Lung (tissue), 12 donors: ENCODE data around the gene EHMT2. TPM values are rescaled to one million over a fixed set of nuclear protein-coding genes. Genes with fewer than 3 reads are reported as not detected.

Experiments used
- ATAC-seq: fragments of 200-7000 bp; cut with Tn5 transposase; one replicate; pipeline ENCODE4 v1.9.1; 2020; ENCODE audit warnings: moderate number of reproducible peaks; ENCODE audit not compliant: insufficient read depth, low FRiP score
- DNase-seq, 3 donors: peaks; one replicate each; pipeline ENCODE4 v3.0.0-alpha.2; 2013 to 2017
- H3K27ac ChIP-seq, 2 donors: one replicate each; pipeline ENCODE4 v1.5.1; 2013; ENCODE audit warnings: mild to moderate bottlenecking in 2 of 2, moderate library complexity in 2 of 2, control low read depth in 1 of 2, inconsistent platforms in 1 of 2, low read depth in 1 of 2, low read length in 1 of 2
- H3K27me3 ChIP-seq, 3 donors: one replicate each; pipeline ENCODE4 v1.5.1; 2013; ENCODE audit warnings: low read length in 2 of 3; ENCODE audit not compliant: control insufficient read depth in 3 of 3, insufficient read depth in 3 of 3
- H3K36me3 ChIP-seq, 4 donors: one replicate each; pipeline ENCODE4 v1.5.1; 2013; ENCODE audit warnings: low read length in 4 of 4, mild to moderate bottlenecking in 1 of 4, moderate library complexity in 1 of 4; ENCODE audit not compliant: control insufficient read depth in 4 of 4, insufficient read depth in 4 of 4
- H3K4me1 ChIP-seq, 5 donors: one replicate each; pipeline ENCODE4 v1.5.1; 2013; ENCODE audit warnings: low read length in 5 of 5, mild to moderate bottlenecking in 2 of 5, moderate library complexity in 1 of 5; ENCODE audit not compliant: control insufficient read depth in 5 of 5, insufficient read depth in 5 of 5
- H3K4me3 ChIP-seq: one replicate; pipeline ENCODE4 v1.5.1; 2013; ENCODE audit warnings: mild to moderate bottlenecking, control low read depth, moderate library complexity
- H3K9ac ChIP-seq, 2 donors: one replicate each; pipeline ENCODE4 v1.5.1; 2013; ENCODE audit warnings: low read length in 2 of 2, control low read depth in 1 of 2; ENCODE audit not compliant: insufficient read depth in 1 of 2
- H3K9me3 ChIP-seq, 4 donors: one replicate each; pipeline ENCODE4 v1.5.1; 2013; ENCODE audit warnings: low read length in 3 of 4, mild to moderate bottlenecking in 1 of 4, moderate library complexity in 1 of 4; ENCODE audit not compliant: control insufficient read depth in 4 of 4, insufficient read depth in 3 of 4
- CTCF ChIP-seq: IDR thresholded peaks from 2 replicates; pipeline ENCODE4 v1.5.1; 2012; ENCODE audit warnings: mild to moderate bottlenecking; ENCODE audit errors: control extremely low read depth, extremely low read depth
- WGBS, 2 donors: extraction: QIAGEN DNeasy Blood & Tissue Kit; methylation state at CpG; one replicate each; pipeline ENCODE4 v1.1.7; 2013; 5-methylcytosine and 5-hydroxymethylcytosine counted together
- polyA plus RNA-seq, 2 donors: library from polyadenylated mRNA; stranded (reverse); fragments of 200-250 nt; gene quantifications; one replicate each; pipeline ENCODE4 v1.2.1, GENCODE V29; 2013
- total RNA-seq, 2 donors: library from RNA; depleted of rRNA in 1 of 2; stranded (reverse); fragments of >200 nt in 1 of 2; gene quantifications; one replicate each; pipeline ENCODE4 v1.2.1, GENCODE V29; 2014 to 2021
- donor health status: control.
- donor health status: control.
- donor health status: Bipolar disorder and iron deficiency.
- donor health status: healthy.
- donor health status: DM: yes; HTN: yes; CAD: no.

Gene EHMT2
- total and polyA plus RNA-seq, 4 donors, result 21.2 to 43.4 (median 34.8) TPM

- H3K27me3 ChIP-seq, result no peaks in the 10 kb centered on the region
- no peaks in the 10 kb centered on the region for H3K9me3 ChIP-seq
- TF ChIP-seq CTCF, result no peak
- ATAC-seq, result no peak
- H3K9ac ChIP-seq, result no peak overlapping the region
- no peaks in the 10 kb centered on the region for H3K36me3 ChIP-seq
- 76 to 84% methylated on average over 6 of the region's 6 CpGs for WGBS, 2 donors
- H3K4me3 ChIP-seq, result no peak overlapping the region
- no peak for DNase-seq
- H3K27ac ChIP-seq, result peak overlapping the region in 1 of 2 donors; percentile 20
- H3K4me1 ChIP-seq, result peaks cover 0 to 8% (median 0%) of the 10 kb centered on the region in 5 donors
Observed at GRCh38 chr6:31919624-31920303, 22.3 kb upstream of the EHMT2 start.

GRCh38 chr6:31918069-31918720, 20.7 kb upstream of the EHMT2 start:
- Histone ChIP-seq H3K36me3 (no peaks in the 10 kb centered on the region), H3K4me3 (no peak overlapping the region), H3K9me3 (no peaks in the 10 kb centered on the region), H3K27me3 (no peaks in the 10 kb centered on the region), H3K4me1 (peaks cover 0 to 8% (median 0%) of the 10 kb centered on the region in 5 donors), H3K27ac (no peak overlapping the region), H3K9ac (no peak overlapping the region)
- no peak for ATAC-seq
- WGBS, 2 donors, result 79 to 83% methylated on average over 8 of the region's 8 CpGs
- TF ChIP-seq CTCF, result no peak
- DNase-seq, result no peak

- Histone ChIP-seq H3K36me3 (no peaks in the 10 kb centered on the region), H3K9me3 (no peaks in the 10 kb centered on the region), H3K9ac (no peak overlapping the region), H3K27me3 (no peaks in the 10 kb centered on the region), H3K4me1 (peaks cover 0 to 5% (median 0%) of the 10 kb centered on the region in 5 donors), H3K27ac (no peak overlapping the region), H3K4me3 (no peak overlapping the region)
- WGBS, 2 donors, result 87% methylated on average over 6 of the region's 6 CpGs
- no peak for ATAC-seq
- TF ChIP-seq CTCF, result no peak
- no peak for DNase-seq
Observed at GRCh38 chr6:31915756-31916155, 18.3 kb upstream of the EHMT2 start.
